HepG2 (cell line): ENCODE results near the gene ATPAF2.

Experiments
- CHD2 ChIP-seq: IDR thresholded peaks from 2 replicates; pipeline ENCODE4 v1.6.1; 2011; ENCODE audit warnings: low read depth, low read length, improper control_type of control experiment
- DZIP1 ChIP-seq: sonication (generic); formaldehyde crosslinking; IDR thresholded peaks from 2 replicates; pipeline ENCODE4 v1.5.0; 2020; ENCODE audit warnings: mild to moderate bottlenecking, missing genetic modification reagents
- HOXA7 ChIP-seq: sonication (generic); formaldehyde crosslinking; IDR thresholded peaks from 2 replicates; pipeline ENCODE4 v1.8.1; 2022; ENCODE audit warnings: mild to moderate bottlenecking, missing genetic modification reagents, moderate library complexity
- POLR2A ChIP-seq, 2 experiments: IDR thresholded peaks; 2 replicates each; pipeline ENCODE4 v1.6.1; 2011; ENCODE audit warnings: low read depth in 2 of 2, low read length in 2 of 2, mild to moderate bottlenecking in 1 of 2, moderate library complexity in 1 of 2; ENCODE audit not compliant: insufficient read depth in 1 of 2
- PRDM15 ChIP-seq: sonication (generic); formaldehyde crosslinking; IDR thresholded peaks from 2 replicates; pipeline ENCODE4 v1.4.0; 2020; ENCODE audit warnings: missing genetic modification reagents
- SUZ12 ChIP-seq: fragments of 150-350 bp; IDR thresholded peaks from 2 replicates; pipeline ENCODE4 v1.6.1; 2014; ENCODE audit warnings: low read depth, low read length
- TCF12 ChIP-seq, 2 experiments: fragments of 450-650 bp in 1 of 2; sonication (generic) in 1 of 2; formaldehyde crosslinking in 1 of 2; IDR thresholded peaks; 2 replicates each; pipeline versions ENCODE4 v1.6.1 to v1.8.0; 2017 to 2022; ENCODE audit warnings: antibody characterized with exemption in 1 of 2, mild to moderate bottlenecking in 1 of 2, missing genetic modification reagents in 1 of 2, moderate library complexity in 1 of 2
- ZBTB21 ChIP-seq: sonication (generic); formaldehyde crosslinking; IDR thresholded peaks from 2 replicates; pipeline ENCODE4 v1.4.0; 2020; ENCODE audit warnings: missing genetic modification reagents
- ZBTB26 ChIP-seq: IDR thresholded peaks from 2 replicates; pipeline ENCODE4 v1.6.1; 2016; ENCODE audit warnings: missing compliant biosample characterization, missing genetic modification reagents, borderline replicate concordance
- ZNF280B ChIP-seq: sonication (generic); formaldehyde crosslinking; IDR thresholded peaks from 2 replicates; pipeline ENCODE4 v1.5.0; 2020; ENCODE audit warnings: missing genetic modification reagents, mild to moderate bottlenecking, borderline replicate concordance
- ZNF367 ChIP-seq: sonication (generic); formaldehyde crosslinking; IDR thresholded peaks from 2 replicates; pipeline ENCODE4 v1.4.0; 2020; ENCODE audit warnings: missing genetic modification reagents, borderline replicate concordance
- ZNF704 ChIP-seq: sonication (generic); formaldehyde crosslinking; IDR thresholded peaks from 2 replicates; pipeline ENCODE4 v1.8.1; 2023; ENCODE audit warnings: mild to moderate bottlenecking, inconsistent platforms, moderate library complexity, missing genetic modification reagents, borderline replicate concordance

GRCh38 chr17:18065546-18065945 is 26.6 kb upstream of the ATPAF2 start:
- no peak for TF ChIP-seq ZNF367 (CRISPR knock-in tag)
- no peak for TF ChIP-seq ZBTB21 (CRISPR knock-in tag)
- TF ChIP-seq ZNF704: no peak
- no peak for TF ChIP-seq ZBTB26 (CRISPR knock-in tag)
- TF ChIP-seq TCF12 (IDR thresholded peaks at IDR 0.05): no peak
- no peak for TF ChIP-seq TCF12 (CRISPR knock-in tag; IDR thresholded peaks at IDR 0.05)
- no peak for TF ChIP-seq POLR2A (IDR thresholded peaks at IDR 0.05; ENCODE audit: insufficient read depth in 1 of 2, low read depth in 2 of 2, low read length in 2 of 2)
- no peak for TF ChIP-seq PRDM15 (CRISPR knock-in tag)
- TF ChIP-seq SUZ12: no peak
- TF ChIP-seq ZNF280B: no peak
- no peak for TF ChIP-seq CHD2
- TF ChIP-seq HOXA7 (CRISPR knock-in tag): no peak
- no peak for TF ChIP-seq DZIP1 (CRISPR knock-in tag)
